ENCODE data around the gene RBFA. TPM values are rescaled to one million over a fixed set of nuclear protein-coding genes. Genes with fewer than 3 reads are reported as not detected.

RBFA gene
- total RNA-seq, 1 experiment from 2014 or later: 45.3 TPM

- H4K20me1 ChIP-seq (ENCODE audit: insufficient read depth): no peaks in the 10 kb centered on the region
- no peak for TF ChIP-seq EGR1 (IDR thresholded peaks at IDR 0.05; ENCODE audit: low read depth)
- TF ChIP-seq ELF1 (IDR thresholded peaks at IDR 0.05; ENCODE audit: borderline replicate concordance, low read depth): no peak
- TF ChIP-seq JUND (IDR thresholded peaks at IDR 0.05): no peak
- TF ChIP-seq POLR2A (IDR thresholded peaks at IDR 0.05; ENCODE audit: borderline replicate concordance, extremely low read depth, insufficient read depth, insufficient read length): no peak
- TF ChIP-seq ZBTB33 (IDR thresholded peaks at IDR 0.05; ENCODE audit: extremely low read depth, insufficient replicate concordance, low read length): no peak
- TF ChIP-seq, protein P1, sequence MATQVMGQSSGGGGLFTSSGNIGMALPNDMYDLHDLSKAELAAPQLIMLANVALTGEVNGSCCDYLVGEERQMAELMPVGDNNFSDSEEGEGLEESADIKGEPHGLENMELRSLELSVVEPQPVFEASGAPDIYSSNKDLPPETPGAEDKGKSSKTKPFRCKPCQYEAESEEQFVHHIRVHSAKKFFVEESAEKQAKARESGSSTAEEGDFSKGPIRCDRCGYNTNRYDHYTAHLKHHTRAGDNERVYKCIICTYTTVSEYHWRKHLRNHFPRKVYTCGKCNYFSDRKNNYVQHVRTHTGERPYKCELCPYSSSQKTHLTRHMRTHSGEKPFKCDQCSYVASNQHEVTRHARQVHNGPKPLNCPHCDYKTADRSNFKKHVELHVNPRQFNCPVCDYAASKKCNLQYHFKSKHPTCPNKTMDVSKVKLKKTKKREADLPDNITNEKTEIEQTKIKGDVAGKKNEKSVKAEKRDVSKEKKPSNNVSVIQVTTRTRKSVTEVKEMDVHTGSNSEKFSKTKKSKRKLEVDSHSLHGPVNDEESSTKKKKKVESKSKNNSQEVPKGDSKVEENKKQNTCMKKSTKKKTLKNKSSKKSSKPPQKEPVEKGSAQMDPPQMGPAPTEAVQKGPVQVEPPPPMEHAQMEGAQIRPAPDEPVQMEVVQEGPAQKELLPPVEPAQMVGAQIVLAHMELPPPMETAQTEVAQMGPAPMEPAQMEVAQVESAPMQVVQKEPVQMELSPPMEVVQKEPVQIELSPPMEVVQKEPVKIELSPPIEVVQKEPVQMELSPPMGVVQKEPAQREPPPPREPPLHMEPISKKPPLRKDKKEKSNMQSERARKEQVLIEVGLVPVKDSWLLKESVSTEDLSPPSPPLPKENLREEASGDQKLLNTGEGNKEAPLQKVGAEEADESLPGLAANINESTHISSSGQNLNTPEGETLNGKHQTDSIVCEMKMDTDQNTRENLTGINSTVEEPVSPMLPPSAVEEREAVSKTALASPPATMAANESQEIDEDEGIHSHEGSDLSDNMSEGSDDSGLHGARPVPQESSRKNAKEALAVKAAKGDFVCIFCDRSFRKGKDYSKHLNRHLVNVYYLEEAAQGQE (IDR thresholded peaks at IDR 0.05; ENCODE audit: low read depth): no peak
- no peak for TF ChIP-seq CBX3 (IDR thresholded peaks at IDR 0.05; ENCODE audit: low read depth)
- no peak for TF ChIP-seq ZFX (IDR thresholded peaks at IDR 0.05)
- TF ChIP-seq RAD21 (IDR thresholded peaks at IDR 0.05; ENCODE audit: low read depth): no peak
- TF ChIP-seq FOSL1 (IDR thresholded peaks at IDR 0.05; ENCODE audit: low read depth): no peak
- TF ChIP-seq POLR2AphosphoS5 (IDR thresholded peaks at IDR 0.05; ENCODE audit: low read depth, low read length): no peak
- no peak for TF ChIP-seq YY1 (IDR thresholded peaks at IDR 0.05; ENCODE audit: extremely low read depth, insufficient replicate concordance, low read depth, low read length)
- TF ChIP-seq, protein P2, sequence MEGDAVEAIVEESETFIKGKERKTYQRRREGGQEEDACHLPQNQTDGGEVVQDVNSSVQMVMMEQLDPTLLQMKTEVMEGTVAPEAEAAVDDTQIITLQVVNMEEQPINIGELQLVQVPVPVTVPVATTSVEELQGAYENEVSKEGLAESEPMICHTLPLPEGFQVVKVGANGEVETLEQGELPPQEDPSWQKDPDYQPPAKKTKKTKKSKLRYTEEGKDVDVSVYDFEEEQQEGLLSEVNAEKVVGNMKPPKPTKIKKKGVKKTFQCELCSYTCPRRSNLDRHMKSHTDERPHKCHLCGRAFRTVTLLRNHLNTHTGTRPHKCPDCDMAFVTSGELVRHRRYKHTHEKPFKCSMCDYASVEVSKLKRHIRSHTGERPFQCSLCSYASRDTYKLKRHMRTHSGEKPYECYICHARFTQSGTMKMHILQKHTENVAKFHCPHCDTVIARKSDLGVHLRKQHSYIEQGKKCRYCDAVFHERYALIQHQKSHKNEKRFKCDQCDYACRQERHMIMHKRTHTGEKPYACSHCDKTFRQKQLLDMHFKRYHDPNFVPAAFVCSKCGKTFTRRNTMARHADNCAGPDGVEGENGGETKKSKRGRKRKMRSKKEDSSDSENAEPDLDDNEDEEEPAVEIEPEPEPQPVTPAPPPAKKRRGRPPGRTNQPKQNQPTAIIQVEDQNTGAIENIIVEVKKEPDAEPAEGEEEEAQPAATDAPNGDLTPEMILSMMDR (IDR thresholded peaks at IDR 0.05 in 2 of 3, conservative IDR thresholded peaks at IDR 0.05 in 1 of 3; ENCODE audit: borderline replicate concordance in 1 of 3, insufficient read depth in 1 of 3, low read depth in 2 of 3, low read length in 2 of 3): no peak
- H2AFZ ChIP-seq (ENCODE audit: low read depth, low read length, poor library complexity, severe bottlenecking): no peak overlapping the region
- RAD21 ChIA-PET (ENCODE audit: low non-redundant PET in 1 of 2, low total read pairs in 2 of 2, uncharacterized antibody in 2 of 2, unreplicated experiment in 2 of 2): no interaction called here
- ATAC-seq (no peak), DNase-seq (ENCODE audit: low read depth, low spot score) (no peak)
- intact Hi-C loops (cut with micrococcal nuclease): no loop called here
- no peaks in the 10 kb centered on the region for H3K27me3 ChIP-seq (ENCODE audit: insufficient read depth, low read length)
- no peaks in the 10 kb centered on the region for H3K36me3 ChIP-seq (ENCODE audit: control insufficient read depth in 1 of 2, insufficient read depth in 2 of 2, low read length in 2 of 2)
- H3K9me2 ChIP-seq (ENCODE audit: insufficient read depth): no peaks in the 10 kb centered on the region
- CTCF ChIA-PET: no interaction called here
- no peak overlapping the region for H3K9ac ChIP-seq (ENCODE audit: low read length)
- no TSS peak for BruUV-seq (replicated peaks)
- no peak overlapping the region for H3K27ac ChIP-seq (ENCODE audit: low read depth, low read length)
- no peaks in the 10 kb centered on the region for H3K9me3 ChIP-seq (ENCODE audit: control insufficient read depth in 1 of 2, insufficient read depth in 1 of 2, low read depth in 1 of 2, low read length in 2 of 2)
- no peaks in the 10 kb centered on the region for H3K79me2 ChIP-seq (ENCODE audit: insufficient read depth, low read length)
- POLR2A ChIA-PET: no interaction called here
- no peaks in the 10 kb centered on the region for H3K4me1 ChIP-seq (ENCODE audit: control insufficient read depth in 1 of 2, insufficient read depth in 2 of 2, low read length in 2 of 2)
- no peak overlapping the region for H3K4me2 ChIP-seq (ENCODE audit: low read length)
- H3K4me3 ChIP-seq (replicated peaks in 1 of 2; ENCODE audit: low read depth in 1 of 2, low read length in 2 of 2): no peak overlapping the region
Measured at GRCh38 chr18:80074183-80074582, 39.9 kb downstream of the RBFA start.

Measured in HCT116 (cell line).